ENCODE data around the gene NXNL1. TPM values are rescaled to one million over a fixed set of nuclear protein-coding genes. Genes with fewer than 3 reads are reported as not detected.

The NXNL1 gene
- total RNA-seq, 1 donor from 2014 or later: not detected

GRCh38 chr19:17497149-17497798, 36.5 kb upstream of the NXNL1 start:
- DNase-seq (ENCODE audit: extremely low spot score, unreplicated experiment): no peak
- H3K36me3 Mint-ChIP-seq (ENCODE audit: unreplicated experiment): peaks cover 15% of the 10 kb centered on the region
- no peak for TF ChIP-seq CTCF (IDR thresholded peaks at IDR 0.05)
- no peak overlapping the region for H3K27ac Mint-ChIP-seq (ENCODE audit: unreplicated experiment)
- H3K4me1 Mint-ChIP-seq (ENCODE audit: unreplicated experiment): peaks cover 14% of the 10 kb centered on the region
- H3K27me3 Mint-ChIP-seq (ENCODE audit: unreplicated experiment): no peaks in the 10 kb centered on the region
- H3K9me3 Mint-ChIP-seq (ENCODE audit: unreplicated experiment): no peaks in the 10 kb centered on the region
- H3K4me3 Mint-ChIP-seq (ENCODE audit: unreplicated experiment): no peak overlapping the region

DNA sequence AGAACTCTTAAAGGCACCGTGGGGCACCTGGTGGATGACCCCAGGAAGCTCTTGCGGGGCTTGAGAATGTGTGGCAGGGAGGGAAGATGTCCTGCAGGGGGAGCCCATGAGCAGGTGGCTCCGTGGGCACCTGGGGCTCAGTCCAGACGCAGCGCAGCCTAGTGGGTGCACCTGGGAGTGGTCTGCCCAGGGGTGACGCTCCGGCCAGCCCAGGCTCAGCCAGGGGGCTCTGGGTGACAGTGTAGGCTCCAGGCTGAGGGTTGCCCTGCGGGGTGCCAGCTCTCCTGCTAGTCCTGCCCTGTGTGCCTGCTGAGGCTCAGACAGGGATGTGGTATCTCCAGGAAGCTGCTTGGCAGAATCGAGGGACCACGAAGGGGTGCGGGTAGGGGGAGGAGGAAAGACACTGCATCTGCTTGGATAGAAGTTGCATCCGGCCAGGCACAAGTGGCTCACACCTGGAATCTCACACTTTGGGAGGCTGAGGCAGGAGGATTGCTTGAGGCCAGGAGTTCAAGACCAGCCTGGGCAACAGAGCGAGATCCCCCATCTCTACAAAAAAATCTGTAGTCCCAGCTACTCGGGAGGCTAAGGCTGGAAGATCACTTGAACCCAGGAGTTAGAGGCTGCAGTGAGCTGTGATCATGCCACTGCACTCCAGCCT, 35.7 kb upstream of the NXNL1 start:
- peak; percentile 76 for TF ChIP-seq CTCF (IDR thresholded peaks at IDR 0.05)
- no peak overlapping the region for H3K4me3 Mint-ChIP-seq (ENCODE audit: unreplicated experiment)
- no peak for DNase-seq (ENCODE audit: extremely low spot score, unreplicated experiment)
- H3K4me1 Mint-ChIP-seq (ENCODE audit: unreplicated experiment): peaks cover 14% of the 10 kb centered on the region
- no peak overlapping the region for H3K27ac Mint-ChIP-seq (ENCODE audit: unreplicated experiment)
- H3K27me3 Mint-ChIP-seq (ENCODE audit: unreplicated experiment): no peaks in the 10 kb centered on the region
- H3K9me3 Mint-ChIP-seq (ENCODE audit: unreplicated experiment): no peaks in the 10 kb centered on the region
- peaks cover 15% of the 10 kb centered on the region for H3K36me3 Mint-ChIP-seq (ENCODE audit: unreplicated experiment)

- TF ChIP-seq CTCF (IDR thresholded peaks at IDR 0.05): no peak
- H3K36me3 Mint-ChIP-seq (ENCODE audit: unreplicated experiment): peaks cover 15% of the 10 kb centered on the region
- H3K4me1 Mint-ChIP-seq (ENCODE audit: unreplicated experiment): peaks cover 14% of the 10 kb centered on the region
- no peak overlapping the region for H3K4me3 Mint-ChIP-seq (ENCODE audit: unreplicated experiment)
- no peak for DNase-seq (ENCODE audit: extremely low spot score, unreplicated experiment)
- no peak overlapping the region for H3K27ac Mint-ChIP-seq (ENCODE audit: unreplicated experiment)
- no peaks in the 10 kb centered on the region for H3K27me3 Mint-ChIP-seq (ENCODE audit: unreplicated experiment)
- H3K9me3 Mint-ChIP-seq (ENCODE audit: unreplicated experiment): no peaks in the 10 kb centered on the region
Observed at GRCh38 chr19:17495639-17496296, 35.0 kb upstream of the NXNL1 start.

DNA sequence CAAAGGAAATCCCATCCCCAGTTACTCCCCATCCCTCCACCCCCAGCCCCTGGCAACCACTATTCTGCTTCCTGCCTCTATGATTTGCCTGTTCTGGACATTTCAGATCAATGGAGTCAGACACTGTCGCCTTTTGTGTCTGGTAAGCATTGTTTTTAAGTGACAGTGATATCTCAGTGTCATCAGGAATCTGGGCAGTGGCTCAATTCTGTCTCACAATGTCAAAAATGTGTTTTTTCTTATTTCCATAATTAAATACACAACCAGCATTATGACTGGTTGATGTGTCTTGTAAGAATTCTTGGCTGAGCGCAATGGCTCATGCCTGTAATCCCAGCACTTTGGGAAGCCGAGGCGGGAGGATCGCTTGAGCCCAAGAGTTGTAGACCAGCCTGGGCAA, 30.6 kb upstream of the NXNL1 start:
- peaks cover 9% of the 10 kb centered on the region for H3K36me3 Mint-ChIP-seq (ENCODE audit: unreplicated experiment)
- no peak overlapping the region for H3K4me3 Mint-ChIP-seq (ENCODE audit: unreplicated experiment)
- TF ChIP-seq CTCF (IDR thresholded peaks at IDR 0.05): no peak
- H3K9me3 Mint-ChIP-seq (ENCODE audit: unreplicated experiment): no peaks in the 10 kb centered on the region
- DNase-seq (ENCODE audit: extremely low spot score, unreplicated experiment): no peak
- no peak overlapping the region for H3K27ac Mint-ChIP-seq (ENCODE audit: unreplicated experiment)
- H3K27me3 Mint-ChIP-seq (ENCODE audit: unreplicated experiment): no peaks in the 10 kb centered on the region
- peaks cover 8% of the 10 kb centered on the region for H3K4me1 Mint-ChIP-seq (ENCODE audit: unreplicated experiment)

- no peak overlapping the region for H3K27ac Mint-ChIP-seq (ENCODE audit: unreplicated experiment)
- no peak for TF ChIP-seq CTCF (IDR thresholded peaks at IDR 0.05)
- DNase-seq (ENCODE audit: extremely low spot score, unreplicated experiment): no peak
- H3K4me1 Mint-ChIP-seq (ENCODE audit: unreplicated experiment): peaks cover 4% of the 10 kb centered on the region
- H3K27me3 Mint-ChIP-seq (ENCODE audit: unreplicated experiment): no peaks in the 10 kb centered on the region
- H3K9me3 Mint-ChIP-seq (ENCODE audit: unreplicated experiment): no peaks in the 10 kb centered on the region
- H3K4me3 Mint-ChIP-seq (ENCODE audit: unreplicated experiment): no peak overlapping the region
- peaks cover 4% of the 10 kb centered on the region for H3K36me3 Mint-ChIP-seq (ENCODE audit: unreplicated experiment)
Observed at GRCh38 chr19:17490411-17490810, 29.7 kb upstream of the NXNL1 start.
